Astrocyte of the spinal cord (primary cell): Measurements from ENCODE around the gene TALDO1.

ENCODE experiments used
- DNase-seq: peaks from one replicate; pipeline ENCODE4 v3.0.0; 2011; ENCODE audit warnings: low read depth, low spot score
- H3K4me3 ChIP-seq: 2 replicates; pipeline ENCODE4 v1.5.1; 2011; ENCODE audit warnings: low read depth, mild to moderate bottlenecking, low read length, moderate library complexity
- in situ Hi-C: cut with HindIII; loops from 2 replicates; pipeline ENCODE4 v1.10.0; 2017; ENCODE audit warnings: low sequenced_read_pairs
- TF ChIP-seq, protein P1 (sequence below): IDR thresholded peaks from 2 replicates; pipeline ENCODE4 v1.5.1; 2012; ENCODE audit warnings: low read depth, mild to moderate bottlenecking, low read length, inconsistent platforms

TALDO1 gene

DNA sequence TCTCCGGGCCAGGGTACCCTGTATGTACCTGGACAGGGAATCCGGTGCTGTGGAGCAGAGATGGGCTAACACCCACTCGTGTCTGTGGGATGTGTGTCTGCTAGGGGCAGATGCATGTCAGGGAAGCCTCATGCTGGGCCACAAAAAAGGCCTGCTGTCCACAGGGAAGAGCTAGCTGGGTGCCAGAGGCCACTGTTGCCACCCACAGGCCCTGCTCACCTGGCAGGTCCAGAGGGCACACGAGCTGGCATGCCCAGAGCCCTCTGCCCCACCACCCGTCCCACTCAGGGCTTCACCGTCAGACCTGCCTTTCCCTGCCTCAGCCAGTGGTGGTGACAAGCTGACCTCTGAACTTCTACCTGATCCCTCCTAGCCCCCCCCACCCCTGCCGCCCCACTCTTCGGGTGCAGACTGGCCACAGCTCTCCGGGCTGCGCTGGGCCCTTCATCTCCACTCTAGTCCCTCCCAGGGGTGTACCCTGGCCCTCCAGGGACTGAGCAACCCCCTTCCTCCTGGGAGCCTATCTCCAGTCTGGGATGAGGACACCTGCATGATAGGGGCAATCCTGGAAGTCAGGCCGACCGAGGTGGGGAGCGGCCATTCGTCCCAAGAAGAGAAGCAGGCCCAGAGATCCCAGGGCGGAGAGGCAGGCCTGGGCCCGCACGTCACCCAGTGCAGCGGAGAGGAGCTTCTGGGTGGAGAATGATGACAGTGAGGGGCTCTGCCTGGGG, 49.5 kb downstream of the TALDO1 start:
- H3K4me3 ChIP-seq = peak overlapping the region; percentile 71
- DNase-seq = no peak
- in situ Hi-C loops = no loop called here
- TF ChIP-seq, protein P1, sequence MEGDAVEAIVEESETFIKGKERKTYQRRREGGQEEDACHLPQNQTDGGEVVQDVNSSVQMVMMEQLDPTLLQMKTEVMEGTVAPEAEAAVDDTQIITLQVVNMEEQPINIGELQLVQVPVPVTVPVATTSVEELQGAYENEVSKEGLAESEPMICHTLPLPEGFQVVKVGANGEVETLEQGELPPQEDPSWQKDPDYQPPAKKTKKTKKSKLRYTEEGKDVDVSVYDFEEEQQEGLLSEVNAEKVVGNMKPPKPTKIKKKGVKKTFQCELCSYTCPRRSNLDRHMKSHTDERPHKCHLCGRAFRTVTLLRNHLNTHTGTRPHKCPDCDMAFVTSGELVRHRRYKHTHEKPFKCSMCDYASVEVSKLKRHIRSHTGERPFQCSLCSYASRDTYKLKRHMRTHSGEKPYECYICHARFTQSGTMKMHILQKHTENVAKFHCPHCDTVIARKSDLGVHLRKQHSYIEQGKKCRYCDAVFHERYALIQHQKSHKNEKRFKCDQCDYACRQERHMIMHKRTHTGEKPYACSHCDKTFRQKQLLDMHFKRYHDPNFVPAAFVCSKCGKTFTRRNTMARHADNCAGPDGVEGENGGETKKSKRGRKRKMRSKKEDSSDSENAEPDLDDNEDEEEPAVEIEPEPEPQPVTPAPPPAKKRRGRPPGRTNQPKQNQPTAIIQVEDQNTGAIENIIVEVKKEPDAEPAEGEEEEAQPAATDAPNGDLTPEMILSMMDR = no peak

DNA sequence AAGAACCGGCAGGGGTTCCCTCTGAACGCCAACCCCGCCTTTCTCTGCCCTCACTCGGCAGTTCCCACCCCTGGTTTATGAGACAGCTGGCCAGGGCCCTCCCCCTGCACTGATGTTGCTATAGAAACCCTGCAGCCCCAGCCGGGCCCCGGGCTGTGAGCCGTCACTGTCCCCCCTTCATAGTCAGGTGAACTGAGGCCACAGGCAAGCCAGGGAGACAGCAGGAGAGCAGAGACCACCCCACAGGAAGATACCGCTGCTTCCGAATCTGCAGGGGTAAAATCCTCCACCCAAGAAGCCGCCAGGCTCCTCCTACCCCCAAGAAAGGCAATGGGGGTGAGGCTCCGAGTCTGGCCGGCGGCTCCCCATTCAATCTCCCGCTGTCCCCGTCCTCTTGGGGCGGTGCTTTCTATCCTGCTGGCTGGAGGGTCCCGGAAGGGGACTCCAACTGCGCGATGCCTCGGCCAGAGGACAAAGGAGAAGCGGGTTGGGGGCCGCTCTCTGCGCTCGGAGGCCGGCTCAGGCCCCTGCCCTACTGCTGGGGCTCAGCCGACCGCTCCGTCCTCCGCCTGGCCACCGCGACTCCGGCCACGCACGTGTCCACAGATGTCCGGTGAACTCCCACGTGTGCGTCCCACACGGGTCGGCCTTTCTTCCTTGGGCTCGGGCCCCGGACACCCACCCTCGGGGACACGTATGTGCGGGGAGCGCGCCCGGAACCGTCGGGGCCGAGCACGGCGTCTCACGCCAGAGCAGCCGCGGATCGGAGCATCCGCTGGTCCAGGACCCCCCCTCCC, 50.2 kb downstream of the TALDO1 start:
- in situ Hi-C loops = no loop called here
- TF ChIP-seq, protein P1 = no peak
- H3K4me3 ChIP-seq = peak overlapping the region; percentile 71
- peak; percentile 91 for DNase-seq

DNA sequence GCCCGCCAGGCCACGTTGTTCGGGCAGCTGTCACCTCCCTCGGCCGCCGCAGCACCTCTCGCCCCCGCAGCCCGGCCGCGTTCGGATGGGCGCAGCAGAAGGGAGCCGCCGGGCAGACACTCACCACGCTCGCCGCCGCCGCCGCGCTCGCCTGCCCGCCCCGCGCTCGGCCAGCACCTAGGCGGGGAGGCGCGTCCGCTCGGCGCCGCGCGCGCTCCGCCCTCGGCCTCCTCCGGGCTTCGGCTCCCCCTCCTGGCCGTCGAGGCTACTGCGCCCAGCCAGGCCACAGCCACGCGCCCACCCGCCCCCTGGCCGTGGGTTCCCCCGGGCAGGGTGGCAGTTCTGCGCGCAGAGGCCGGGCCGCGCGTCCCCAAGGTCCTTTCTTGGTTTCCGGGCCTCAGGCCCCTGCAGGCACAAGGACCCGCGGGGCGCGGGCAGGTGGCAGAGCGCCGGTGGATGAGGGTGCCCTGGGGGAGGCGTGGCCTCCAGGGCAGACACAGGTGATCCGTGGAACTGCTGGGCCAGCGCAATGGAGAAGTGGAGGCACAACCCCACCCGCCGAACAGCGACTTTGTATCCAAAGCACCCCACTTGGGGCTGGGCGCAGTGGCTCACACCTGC, 50.9 kb downstream of the TALDO1 start, which contains the start of gene SLC25A22:
Gene SLC25A22, minus strand, starts transcription at position 189 of the 621 bp plus-strand sequence. CDS start 3,275 bp downstream, outside the sequence.
- peak within 1 kb of the TSS; percentile 71 for H3K4me3 ChIP-seq
- DNase-seq = peak; percentile 68
- TF ChIP-seq, protein P1 = peak; percentile 64
- in situ Hi-C loops = no loop called here

DNA sequence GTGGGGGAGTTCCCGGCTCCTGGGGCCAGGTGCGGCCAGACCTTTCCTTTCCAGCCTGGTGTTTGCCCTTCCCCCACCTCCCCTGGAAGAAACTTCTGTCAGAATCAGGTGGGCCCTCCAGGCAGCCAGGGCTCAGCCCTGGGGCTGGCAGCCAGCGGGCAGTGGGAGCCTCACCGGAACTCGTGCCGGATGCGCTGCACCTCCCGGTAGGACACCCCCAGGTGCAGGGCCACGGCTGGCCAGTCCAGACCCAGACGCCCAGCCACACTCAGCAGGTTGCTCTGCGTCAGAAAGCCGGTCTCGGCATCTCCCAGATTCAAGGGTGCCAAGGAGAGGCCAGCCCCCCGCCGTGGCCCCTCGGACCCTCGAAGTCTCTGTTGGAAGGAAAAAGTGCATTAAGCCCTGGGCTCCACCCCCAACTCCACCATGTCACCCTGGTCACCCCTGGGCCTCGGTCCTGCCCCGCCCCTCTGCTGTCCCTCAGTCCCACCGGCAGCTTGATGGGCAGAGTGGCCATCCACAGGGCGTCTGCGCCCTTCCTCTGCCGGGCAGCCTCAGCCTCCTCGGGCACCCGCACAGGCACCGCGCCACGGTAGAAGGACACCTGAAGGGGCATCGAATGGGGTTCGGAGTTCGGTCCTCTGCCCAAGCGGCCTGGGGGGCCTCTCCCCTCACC, 52.5 kb downstream of the TALDO1 start:
- no peak overlapping the region for H3K4me3 ChIP-seq
- DNase-seq = no peak
- in situ Hi-C loops = no loop called here
- TF ChIP-seq, protein P1 = no peak

DNA sequence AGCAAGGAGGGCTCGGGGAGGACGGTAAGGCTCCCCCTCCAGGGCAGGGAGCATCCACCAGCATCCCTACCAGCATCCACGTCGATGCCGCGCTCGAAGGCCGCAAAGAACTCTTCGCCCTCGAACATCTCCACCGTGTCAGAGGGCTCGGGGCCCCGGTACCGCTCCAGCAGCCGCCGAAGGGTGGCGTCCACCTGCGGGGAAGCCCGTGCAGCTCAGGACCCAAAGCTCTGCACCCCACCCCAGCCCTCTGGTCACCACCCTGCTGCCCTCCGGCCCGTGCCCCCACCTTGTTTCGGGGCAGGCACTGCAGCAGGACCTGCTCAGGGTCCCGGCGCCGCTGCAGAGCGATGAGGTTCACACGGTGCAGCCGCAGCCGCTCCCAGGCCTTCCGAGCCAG, 53.2 kb downstream of the TALDO1 start:
- TF ChIP-seq, protein P1 = no peak
- no peak for DNase-seq

More for the DNA sequence above, 53.2 kb downstream of the TALDO1 start:
- in situ Hi-C loops = no loop called here
- no peak overlapping the region for H3K4me3 ChIP-seq
